Natural killer cell (primary cell): Measurements from ENCODE around the gene DENR. TPM values are rescaled to one million over a fixed set of nuclear protein-coding genes. Genes with fewer than 3 reads are reported as not detected.
"Not testable (repeated sequence)": the region's sequence is repeated elsewhere in the genome, so short reads cannot be mapped to it uniquely, and the experiment has no call there.

Experiments
- ATAC-seq, 3 donors: fragments of 150-1000 bp in 2 of 3; fragments of 200-7000 bp in 1 of 3; cut with Tn5 transposase; 1 replicate in 1 of 3; 2 replicates in 2 of 3; pipeline ENCODE4 v1.10.0; 2021; ENCODE audit warnings: mild to moderate bottlenecking in 2 of 3, moderate library complexity in 2 of 3
- DNase-seq, 2 donors: peaks; one replicate each; pipeline versions ENCODE4 v3.0.0 to v3.0.0-alpha.2; 2013 to 2021; ENCODE audit warnings: mixed read lengths in 1 of 2
- H3K27ac ChIP-seq: one replicate; pipeline ENCODE4 v1.5.1; 2013; ENCODE audit warnings: mild to moderate bottlenecking, low read length
- H3K27me3 ChIP-seq: one replicate; pipeline ENCODE4 v1.6.1; 2013; ENCODE audit warnings: low read length; ENCODE audit not compliant: control insufficient read depth, insufficient read depth
- H3K36me3 ChIP-seq: one replicate; pipeline ENCODE4 v1.6.1; 2013; ENCODE audit warnings: low read length; ENCODE audit not compliant: control insufficient read depth, insufficient read depth
- H3K4me1 ChIP-seq: one replicate; pipeline ENCODE4 v1.6.1; 2013; ENCODE audit warnings: low read length; ENCODE audit not compliant: control insufficient read depth, insufficient read depth
- H3K4me3 ChIP-seq: one replicate; pipeline ENCODE4 v1.5.1; 2013; ENCODE audit warnings: low read length
- H3K9me3 ChIP-seq: one replicate; pipeline ENCODE4 v1.6.1; 2013; ENCODE audit warnings: low read length; ENCODE audit not compliant: control insufficient read depth, insufficient read depth
- H3K27ac Mint-ChIP-seq, 2 donors: one replicate each; pipeline ENCODE4 v1.8.0; 2022; ENCODE audit warnings: mild to moderate bottlenecking in 2 of 2, mixed read lengths in 2 of 2, moderate library complexity in 1 of 2
- H3K27me3 Mint-ChIP-seq, 2 donors: one replicate each; pipeline ENCODE4 v1.8.0; 2022; ENCODE audit warnings: low read depth in 2 of 2, mixed read lengths in 2 of 2
- H3K36me3 Mint-ChIP-seq: one replicate; pipeline ENCODE4 v1.8.0; 2022; ENCODE audit warnings: mixed read lengths
- H3K4me1 Mint-ChIP-seq, 2 donors: one replicate each; pipeline ENCODE4 v1.8.0; 2022; ENCODE audit warnings: mixed read lengths in 2 of 2
- H3K4me3 Mint-ChIP-seq: one replicate; pipeline ENCODE4 v1.8.0; 2022; ENCODE audit warnings: mild to moderate bottlenecking, moderate library complexity, mixed read lengths
- H3K9me3 Mint-ChIP-seq, 2 donors: one replicate each; pipeline ENCODE4 v1.8.0; 2022; ENCODE audit warnings: mixed read lengths in 2 of 2
- CTCF ChIP-seq: fragments of 200-600 bp; IDR thresholded peaks from one replicate; pipeline ENCODE4 v1.8.0; 2022; ENCODE audit warnings: antibody characterized with exemption
- WGBS: methylation state at CpG from one replicate; pipeline ENCODE4 v1.1.7; 2013; ENCODE audit warnings: missing lambda C conversion rate; ENCODE audit not compliant: insufficient coverage; 5-methylcytosine and 5-hydroxymethylcytosine counted together
- intact Hi-C: fragments of 100-400 bp; cut with micrococcal nuclease; formaldehyde crosslinking; loops from one replicate; pipeline ENCODE4 v1.14.2; 2022
- total RNA-seq, 4 donors: library from RNA; stranded (reverse); fragments of 120-200 nt in 1 of 4; gene quantifications; one replicate each; pipeline versions ENCODE4 v1.2.3 to v1.2.4, GENCODE V29; 2013 to 2022

Gene DENR
- total RNA-seq, 3 donors from 2014 or later (not counting 1 experiment from before 2014, with no cell fraction given), result 30.5 to 42.9 (median 42.7) TPM

- H3K27me3 ChIP-seq, result no peaks in the 10 kb centered on the region
- H3K4me1 Mint-ChIP-seq, result peaks cover 0 to 8% of the 10 kb centered on the region in 2 donors
- 79% methylated on average over 8 of the region's 9 CpGs for WGBS
- no peaks in the 10 kb centered on the region for H3K9me3 Mint-ChIP-seq
- intact Hi-C loops, result no loop called here
- no peak overlapping the region for H3K4me3 Mint-ChIP-seq
- H3K9me3 ChIP-seq, result no peaks in the 10 kb centered on the region
- H3K4me3 ChIP-seq, result no peak overlapping the region
- no peak overlapping the region for H3K27ac ChIP-seq
- no peak for ATAC-seq
- H3K36me3 ChIP-seq, result no peaks in the 10 kb centered on the region
- no peak for DNase-seq
- H3K27me3 Mint-ChIP-seq, result no peaks in the 10 kb centered on the region
- no peak for TF ChIP-seq CTCF
- no peaks in the 10 kb centered on the region for H3K36me3 Mint-ChIP-seq
- no peak overlapping the region for H3K27ac Mint-ChIP-seq
- peaks cover 3% of the 10 kb centered on the region for H3K4me1 ChIP-seq
Measured at GRCh38 chr12:122747224-122748135, 5.1 kb upstream of the DENR start.

GRCh38 chr12:122749569-122750332 lies 2.9 kb upstream of the DENR start:
- ATAC-seq (no peak), DNase-seq (no peak)
- no peak overlapping the region for H3K4me3 ChIP-seq
- peaks cover 14 to 28% of the 10 kb centered on the region in 2 donors for H3K4me1 Mint-ChIP-seq
- WGBS, result 88% methylated on average over 6 of the region's 6 CpGs
- TF ChIP-seq CTCF, result no peak
- H3K27me3 ChIP-seq, result no peaks in the 10 kb centered on the region
- peaks cover 15% of the 10 kb centered on the region for H3K4me1 ChIP-seq
- no peak overlapping the region for H3K4me3 Mint-ChIP-seq
- H3K9me3 ChIP-seq, result no peaks in the 10 kb centered on the region
- no peaks in the 10 kb centered on the region for H3K9me3 Mint-ChIP-seq
- H3K27ac Mint-ChIP-seq, result no peak overlapping the region
- H3K36me3 ChIP-seq, result peaks cover 8% of the 10 kb centered on the region
- H3K36me3 Mint-ChIP-seq, result no peaks in the 10 kb centered on the region
- no peaks in the 10 kb centered on the region for H3K27me3 Mint-ChIP-seq
- no peak overlapping the region for H3K27ac ChIP-seq
- intact Hi-C loops, result loop anchor here (5.0 kb wide), 1 partner anchor 222 kb away; the partner anchor contains the start of genes KNTC1 and RSRC2

- H3K36me3 Mint-ChIP-seq, H3K27me3 ChIP-seq, H3K27ac ChIP-seq, H3K9me3 ChIP-seq, ATAC-seq, DNase-seq, H3K9me3 Mint-ChIP-seq, H3K27me3 Mint-ChIP-seq, H3K4me3 ChIP-seq: not testable (repeated sequence)
- peak overlapping the region; percentile 92 for H3K4me3 Mint-ChIP-seq
- Histone ChIP-seq H3K36me3 (peaks cover 17% of the 10 kb centered on the region), H3K4me1 (peaks cover 15% of the 10 kb centered on the region)
- WGBS, result 81% methylated on average over 17 of the region's 17 CpGs
- intact Hi-C loops, result loop anchor here (5.0 kb wide), 1 partner anchor 224 kb away; the partner anchor contains the start of genes KNTC1 and RSRC2
- H3K27ac Mint-ChIP-seq, result peak overlapping the region; percentile 82 to 95
- peaks cover 18 to 32% of the 10 kb centered on the region in 2 donors for H3K4me1 Mint-ChIP-seq
Measured at GRCh38 chr12:122750781-122751515, 1.7 kb upstream of the DENR start.
